GM23338 (cell line): ENCODE measurements around the gene NUP43. TPM values are rescaled to one million over a fixed set of nuclear protein-coding genes. Genes with fewer than 3 reads are reported as not detected.

Experiments
- ATAC-seq: fragments of 200-7000 bp; cut with Tn5 transposase; 3 replicates; pipeline ENCODE4 v1.9.1; 2020
- DNase-seq: peaks from one replicate; pipeline ENCODE4 v3.0.0-alpha.2; 2015; ENCODE audit warnings: low spot score
- H2AFZ ChIP-seq: fragments of 200-600 bp; sonication (generic); 2 replicates; pipeline ENCODE4 v1.8.0; 2016; ENCODE audit warnings: antibody characterized with exemption, mild to moderate bottlenecking, moderate library complexity
- H3F3A ChIP-seq: fragments of 200-600 bp; sonication (generic); replicated peaks from 2 replicates; pipeline ENCODE4 v1.8.0; 2017; ENCODE audit warnings: antibody characterized with exemption, mixed run types, low read depth
- H3K27ac ChIP-seq: fragments of 200-600 bp; sonication (generic); 2 replicates; pipeline ENCODE4 v1.6.1; 2016; ENCODE audit warnings: low read depth
- H3K27me3 ChIP-seq: fragments of 200-600 bp; sonication (generic); 2 replicates; pipeline ENCODE4 v1.8.0; 2016; ENCODE audit warnings: mild to moderate bottlenecking, mixed run types, moderate library complexity; ENCODE audit not compliant: insufficient read depth
- H3K36me3 ChIP-seq: fragments of 200-600 bp; sonication (generic); 2 replicates; pipeline ENCODE4 v1.8.0; 2016; ENCODE audit warnings: mild to moderate bottlenecking; ENCODE audit not compliant: insufficient read depth
- H3K4me1 ChIP-seq: fragments of 200-600 bp; sonication (generic); 2 replicates; pipeline ENCODE4 v1.8.0; 2016; ENCODE audit warnings: mild to moderate bottlenecking, moderate library complexity; ENCODE audit not compliant: insufficient read depth
- H3K4me2 ChIP-seq: fragments of 200-600 bp; sonication (generic); 2 replicates; pipeline ENCODE4 v1.7.1; 2017; ENCODE audit warnings: mixed run types
- H3K4me3 ChIP-seq: fragments of 200-600 bp; sonication (generic); 2 replicates; pipeline ENCODE4 v1.6.1; 2016; ENCODE audit warnings: mixed run types
- H3K79me2 ChIP-seq: fragments of 200-600 bp; sonication (generic); replicated peaks from 2 replicates; pipeline ENCODE4 v1.8.0; 2017; ENCODE audit warnings: mild to moderate bottlenecking; ENCODE audit not compliant: insufficient read depth
- H3K9me2 ChIP-seq: fragments of 200-600 bp; sonication (generic); 2 replicates; pipeline ENCODE4 v1.8.0; 2017; ENCODE audit not compliant: insufficient read depth
- H4K20me1 ChIP-seq: fragments of 200-600 bp; sonication (generic); replicated peaks from 2 replicates; pipeline ENCODE4 v1.8.0; 2017; ENCODE audit warnings: mild to moderate bottlenecking; ENCODE audit not compliant: insufficient read depth
- H3K27ac Mint-ChIP-seq: 2 replicates; pipeline ENCODE4 v1.8.0; 2020; ENCODE audit warnings: inconsistent platforms, mild to moderate bottlenecking, moderate library complexity, mixed read lengths
- H3K27me3 Mint-ChIP-seq: 3 replicates; pipeline ENCODE4 v1.8.0; 2022; ENCODE audit warnings: low read depth, mild to moderate bottlenecking, moderate library complexity, mixed read lengths, inconsistent platforms; ENCODE audit not compliant: insufficient read depth, poor library complexity
- H3K36me3 Mint-ChIP-seq: 3 replicates; pipeline ENCODE4 v1.8.0; 2021; ENCODE audit warnings: low read depth, mild to moderate bottlenecking, inconsistent platforms, moderate library complexity, mixed read lengths
- H3K4me1 Mint-ChIP-seq: 3 replicates; pipeline ENCODE4 v1.8.0; 2020; ENCODE audit warnings: mild to moderate bottlenecking, inconsistent platforms, mixed read lengths
- H3K4me3 Mint-ChIP-seq: 3 replicates; pipeline ENCODE4 v1.8.0; 2021; ENCODE audit warnings: moderate library complexity, mild to moderate bottlenecking, inconsistent platforms, mixed read lengths
- H3K9me3 Mint-ChIP-seq: 3 replicates; pipeline ENCODE4 v1.8.0; 2020; ENCODE audit warnings: moderate library complexity, mild to moderate bottlenecking, inconsistent platforms, mixed read lengths
- CREB1 ChIP-seq: fragments of 250-450 bp; sonication (Bioruptor Pico); IDR thresholded peaks from 2 replicates; pipeline ENCODE4 v1.5.0; 2020; ENCODE audit warnings: low read depth, mild to moderate bottlenecking, moderate library complexity
- EZH2 ChIP-seq: fragments of 200-600 bp; sonication (generic); IDR thresholded peaks from one replicate; pipeline ENCODE4 v1.8.0; 2017; ENCODE audit warnings: antibody characterized with exemption, mild to moderate bottlenecking, low read depth; ENCODE audit not compliant: unreplicated experiment
- EZH2phosphoT487 ChIP-seq: fragments of 200-600 bp; sonication (generic); IDR thresholded peaks from one replicate; pipeline ENCODE4 v1.8.1; 2018; ENCODE audit warnings: antibody characterized with exemption; ENCODE audit not compliant: unreplicated experiment
- JUNB ChIP-seq: IDR thresholded peaks from one replicate; pipeline ENCODE4 v1.6.1; 2016; ENCODE audit warnings: antibody characterized with exemption; ENCODE audit not compliant: unreplicated experiment
- NANOG ChIP-seq: IDR thresholded peaks from 2 replicates; pipeline ENCODE4 v1.6.1; 2016; ENCODE audit warnings: antibody characterized with exemption, borderline replicate concordance
- POLR2AphosphoS5 ChIP-seq: IDR thresholded peaks from 2 replicates; pipeline ENCODE4 v1.6.1; 2016; ENCODE audit warnings: antibody characterized with exemption, low read depth
- STAT1 ChIP-seq: IDR thresholded peaks from one replicate; pipeline ENCODE4 v1.6.1; 2016; ENCODE audit warnings: antibody characterized with exemption; ENCODE audit not compliant: unreplicated experiment
- ZNF114 ChIP-seq: fragments of 250-450 bp; sonication (Bioruptor Pico); IDR thresholded peaks from 2 replicates; pipeline ENCODE4 v1.5.0; 2020; ENCODE audit warnings: mild to moderate bottlenecking, moderate library complexity
- ZNF331 ChIP-seq: fragments of 250-450 bp; sonication (Bioruptor Pico); IDR thresholded peaks from 2 replicates; pipeline ENCODE4 v1.5.0; 2020; ENCODE audit warnings: low read depth, mild to moderate bottlenecking, moderate library complexity
- polyA plus RNA-seq: library from polyadenylated mRNA; unstranded; fragments of >200 nt; fragmentation: Nextera tagmentation; extraction: Ambion mirVana; gene quantifications from 2 replicates; pipeline ENCODE4 v1.2.1, GENCODE V29; 2016
- total RNA-seq: library from RNA; depleted of rRNA; stranded (reverse); fragments of >200 nt; shearing (Covaris generic); gene quantifications from 2 replicates; pipeline ENCODE4 v1.2.3, GENCODE V29; 2014
- TF ChIP-seq, protein P1 (sequence below), 2 experiments: fragments of 200-600 bp in 1 of 2; sonication (generic) in 1 of 2; conservative IDR thresholded peaks; 2 replicates each; pipeline versions ENCODE4 v1.5.1 to v1.6.1; 2016 to 2017; ENCODE audit warnings: antibody characterized with exemption in 2 of 2, low read depth in 2 of 2, mild to moderate bottlenecking in 2 of 2, moderate library complexity in 1 of 2
- TF ChIP-seq, protein P2 (sequence below): IDR thresholded peaks from one replicate; pipeline ENCODE4 v1.6.1; 2018; ENCODE audit warnings: antibody characterized with exemption; ENCODE audit not compliant: unreplicated experiment

Gene NUP43
- total and polyA plus RNA-seq, 2 experiments from 2014 or later: 23.4 to 71.8 TPM

DNA sequence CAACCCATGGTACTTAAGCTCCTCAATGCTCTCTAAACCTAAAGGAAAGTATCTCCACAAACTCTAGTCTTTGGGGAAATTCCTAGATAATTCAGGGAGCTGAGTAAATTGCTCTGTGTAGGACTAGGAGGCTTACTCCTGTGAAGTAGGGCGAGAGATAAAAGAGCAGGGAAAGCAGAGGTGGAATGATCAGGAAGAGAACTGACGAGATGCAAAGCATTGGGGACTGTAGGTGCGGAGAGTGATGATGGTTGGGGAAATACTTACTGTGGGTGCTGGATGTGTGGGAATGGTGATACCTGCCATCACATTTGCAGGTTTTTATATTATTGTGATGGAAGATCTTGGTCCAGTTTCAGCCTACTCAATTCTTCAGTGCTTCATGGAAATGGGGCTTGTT, 26.8 kb downstream of the NUP43 start (continued):
- no peak for TF ChIP-seq ZNF331 (CRISPR knock-in tag)
- TF ChIP-seq, protein P1, sequence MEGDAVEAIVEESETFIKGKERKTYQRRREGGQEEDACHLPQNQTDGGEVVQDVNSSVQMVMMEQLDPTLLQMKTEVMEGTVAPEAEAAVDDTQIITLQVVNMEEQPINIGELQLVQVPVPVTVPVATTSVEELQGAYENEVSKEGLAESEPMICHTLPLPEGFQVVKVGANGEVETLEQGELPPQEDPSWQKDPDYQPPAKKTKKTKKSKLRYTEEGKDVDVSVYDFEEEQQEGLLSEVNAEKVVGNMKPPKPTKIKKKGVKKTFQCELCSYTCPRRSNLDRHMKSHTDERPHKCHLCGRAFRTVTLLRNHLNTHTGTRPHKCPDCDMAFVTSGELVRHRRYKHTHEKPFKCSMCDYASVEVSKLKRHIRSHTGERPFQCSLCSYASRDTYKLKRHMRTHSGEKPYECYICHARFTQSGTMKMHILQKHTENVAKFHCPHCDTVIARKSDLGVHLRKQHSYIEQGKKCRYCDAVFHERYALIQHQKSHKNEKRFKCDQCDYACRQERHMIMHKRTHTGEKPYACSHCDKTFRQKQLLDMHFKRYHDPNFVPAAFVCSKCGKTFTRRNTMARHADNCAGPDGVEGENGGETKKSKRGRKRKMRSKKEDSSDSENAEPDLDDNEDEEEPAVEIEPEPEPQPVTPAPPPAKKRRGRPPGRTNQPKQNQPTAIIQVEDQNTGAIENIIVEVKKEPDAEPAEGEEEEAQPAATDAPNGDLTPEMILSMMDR (conservative IDR thresholded peaks at IDR 0.05; ENCODE audit: low read depth in 2 of 2): no peak
- TF ChIP-seq, protein P2, sequence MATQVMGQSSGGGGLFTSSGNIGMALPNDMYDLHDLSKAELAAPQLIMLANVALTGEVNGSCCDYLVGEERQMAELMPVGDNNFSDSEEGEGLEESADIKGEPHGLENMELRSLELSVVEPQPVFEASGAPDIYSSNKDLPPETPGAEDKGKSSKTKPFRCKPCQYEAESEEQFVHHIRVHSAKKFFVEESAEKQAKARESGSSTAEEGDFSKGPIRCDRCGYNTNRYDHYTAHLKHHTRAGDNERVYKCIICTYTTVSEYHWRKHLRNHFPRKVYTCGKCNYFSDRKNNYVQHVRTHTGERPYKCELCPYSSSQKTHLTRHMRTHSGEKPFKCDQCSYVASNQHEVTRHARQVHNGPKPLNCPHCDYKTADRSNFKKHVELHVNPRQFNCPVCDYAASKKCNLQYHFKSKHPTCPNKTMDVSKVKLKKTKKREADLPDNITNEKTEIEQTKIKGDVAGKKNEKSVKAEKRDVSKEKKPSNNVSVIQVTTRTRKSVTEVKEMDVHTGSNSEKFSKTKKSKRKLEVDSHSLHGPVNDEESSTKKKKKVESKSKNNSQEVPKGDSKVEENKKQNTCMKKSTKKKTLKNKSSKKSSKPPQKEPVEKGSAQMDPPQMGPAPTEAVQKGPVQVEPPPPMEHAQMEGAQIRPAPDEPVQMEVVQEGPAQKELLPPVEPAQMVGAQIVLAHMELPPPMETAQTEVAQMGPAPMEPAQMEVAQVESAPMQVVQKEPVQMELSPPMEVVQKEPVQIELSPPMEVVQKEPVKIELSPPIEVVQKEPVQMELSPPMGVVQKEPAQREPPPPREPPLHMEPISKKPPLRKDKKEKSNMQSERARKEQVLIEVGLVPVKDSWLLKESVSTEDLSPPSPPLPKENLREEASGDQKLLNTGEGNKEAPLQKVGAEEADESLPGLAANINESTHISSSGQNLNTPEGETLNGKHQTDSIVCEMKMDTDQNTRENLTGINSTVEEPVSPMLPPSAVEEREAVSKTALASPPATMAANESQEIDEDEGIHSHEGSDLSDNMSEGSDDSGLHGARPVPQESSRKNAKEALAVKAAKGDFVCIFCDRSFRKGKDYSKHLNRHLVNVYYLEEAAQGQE: no peak

DNA sequence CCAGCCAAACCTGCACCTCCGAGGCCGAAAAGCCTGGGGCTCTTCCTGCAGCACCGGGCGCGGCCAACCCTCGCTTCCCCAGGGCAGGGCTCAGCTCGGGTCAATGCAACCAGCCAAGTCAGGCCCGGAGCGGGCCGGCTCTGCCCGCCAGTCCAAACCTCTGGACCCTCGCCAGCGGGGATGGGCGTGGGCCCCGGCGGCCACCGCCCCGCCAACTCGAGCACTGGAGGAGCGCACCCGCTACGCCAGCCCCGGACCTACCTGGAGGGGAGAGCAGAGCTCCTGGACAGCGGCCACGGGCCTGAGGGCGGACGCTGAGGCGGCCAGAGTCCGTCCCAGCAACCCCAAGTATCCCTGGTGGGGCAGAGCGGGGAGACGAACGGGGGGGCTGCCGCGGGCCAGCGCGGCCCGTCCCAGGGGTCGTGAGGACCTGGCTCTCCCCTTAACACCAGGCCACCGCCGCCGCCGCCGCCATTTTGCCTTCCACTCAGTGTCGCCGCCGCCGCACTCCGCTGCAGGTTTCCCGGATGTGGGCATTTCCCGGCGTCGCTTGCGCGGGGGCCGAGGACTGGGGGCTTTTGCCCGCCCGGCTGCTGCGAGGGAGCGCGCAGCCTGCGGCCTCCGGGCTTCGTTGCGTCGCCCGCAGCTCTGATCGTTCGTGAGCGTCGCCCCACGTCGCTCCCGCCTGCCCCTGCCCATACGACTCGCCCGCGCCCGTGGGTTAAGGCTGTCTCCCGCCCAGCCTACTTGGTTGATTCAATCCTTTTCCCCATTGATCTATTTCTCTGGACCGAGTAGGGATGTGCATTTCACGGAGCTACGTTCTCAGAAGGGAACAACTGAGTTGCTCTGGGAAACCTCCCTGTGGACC, 28.5 kb downstream of the NUP43 start, which contains the start of gene LATS1:
LATS1 (minus strand) TSS at position 514 of the 871 bp plus-strand sequence. CDS start 15,975 bp downstream, outside the sequence.
- H3K4me1 ChIP-seq: no peaks in the 10 kb centered on the region
- peak; percentile 91 for ATAC-seq
- no peaks in the 10 kb centered on the region for H3K27me3 ChIP-seq
- H3K36me3 ChIP-seq: no peaks in the 10 kb centered on the region
- peak within 1 kb of the TSS; percentile 85 for H3K4me3 Mint-ChIP-seq
- peak within 1 kb of the TSS; percentile 95 for H3K27ac Mint-ChIP-seq
- H3K9me3 Mint-ChIP-seq: no peaks in the 10 kb centered on the region
- peaks cover 60% of the 10 kb centered on the region for H3K79me2 ChIP-seq
- H3F3A ChIP-seq: no peaks in the 10 kb centered on the region; the same call in 1 of the 2 replicates
- peak within 1 kb of the TSS; percentile 93 for H2AFZ ChIP-seq
- peak; percentile 89 for DNase-seq
- peaks cover 1% of the 10 kb centered on the region for H3K27me3 Mint-ChIP-seq
- H3K4me1 Mint-ChIP-seq: peaks cover 11% of the 10 kb centered on the region
- no peaks in the 10 kb centered on the region for H3K9me2 ChIP-seq
- H3K27ac ChIP-seq: peak within 1 kb of the TSS; percentile 96
- peaks cover 4% of the 10 kb centered on the region; the same call in 2 of the 3 replicates for H3K36me3 Mint-ChIP-seq
- H3K4me2 ChIP-seq: peak within 1 kb of the TSS; percentile 77
- peaks cover 5% of the 10 kb centered on the region; the same call in 1 of the 2 replicates for H4K20me1 ChIP-seq
- H3K4me3 ChIP-seq: peak within 1 kb of the TSS; percentile 80
- TF ChIP-seq NANOG: no peak
- TF ChIP-seq ZNF331 (CRISPR knock-in tag): no peak
- TF ChIP-seq ZNF114 (CRISPR knock-in tag): no peak
- TF ChIP-seq POLR2AphosphoS5: peak; percentile 91
- no peak for TF ChIP-seq EZH2
- peak; percentile 30; the same call in 1 of the 2 replicates for TF ChIP-seq CREB1
- TF ChIP-seq, protein P2: no peak
- TF ChIP-seq STAT1: no peak
- no peak for TF ChIP-seq EZH2phosphoT487
- TF ChIP-seq JUNB: no peak
